Adrenal gland (tissue), 5 donors: ENCODE results near the gene APBA2.

ENCODE experiments used
- CTCF ChIP-seq, 6 experiments: fragments of 450-650 bp in 4 of 6; fragments of 200-600 bp in 2 of 6; sonication (generic) in 1 of 6; IDR thresholded peaks; 1 replicate in 5 of 6; 2 replicates in 1 of 6; pipeline versions ENCODE4 v1.5.1 to v1.8.0; 2016 to 2021; ENCODE audit warnings: antibody characterized with exemption in 6 of 6, mild to moderate bottlenecking in 2 of 6, moderate library complexity in 1 of 6
- POLR2A ChIP-seq, 2 donors: fragments of 450-650 bp; IDR thresholded peaks; one replicate each; pipeline ENCODE4 v1.6.1; 2017; ENCODE audit warnings: antibody characterized with exemption in 2 of 2, mild to moderate bottlenecking in 2 of 2, moderate library complexity in 1 of 2
- donor health status: DM: no; HTN: no; CAD: no.

- TF ChIP-seq CTCF (IDR thresholded peaks at IDR 0.05) (no peak), POLR2A (IDR thresholded peaks at IDR 0.05) (no peak)
Observed at GRCh38 chr15:28944286-28944685, 58.5 kb downstream of the APBA2 start.
